GM23248 (cell line): ENCODE data around the gene HSD17B13.

Source experiments
- EZH2 ChIP-seq: fragments of 200-600 bp; sonication (generic); IDR thresholded peaks from 2 replicates; pipeline ENCODE4 v1.6.1; 2018; ENCODE audit warnings: antibody characterized with exemption, mild to moderate bottlenecking; ENCODE audit not compliant: insufficient read depth, poor library complexity, severe bottlenecking
- EZH2phosphoT487 ChIP-seq: fragments of 200-600 bp; sonication (generic); IDR thresholded peaks from 2 replicates; pipeline ENCODE4 v1.6.1; 2018; ENCODE audit warnings: antibody characterized with exemption, moderate library complexity, mild to moderate bottlenecking, low read depth; ENCODE audit not compliant: insufficient read depth

- TF ChIP-seq EZH2: no peak
- TF ChIP-seq EZH2phosphoT487: no peak
These were observed 3.8 kb upstream of the HSD17B13 start for GRCh38 chr4:87326460-87326859.
